ENCODE measurements around the gene FCRLB.

DNA sequence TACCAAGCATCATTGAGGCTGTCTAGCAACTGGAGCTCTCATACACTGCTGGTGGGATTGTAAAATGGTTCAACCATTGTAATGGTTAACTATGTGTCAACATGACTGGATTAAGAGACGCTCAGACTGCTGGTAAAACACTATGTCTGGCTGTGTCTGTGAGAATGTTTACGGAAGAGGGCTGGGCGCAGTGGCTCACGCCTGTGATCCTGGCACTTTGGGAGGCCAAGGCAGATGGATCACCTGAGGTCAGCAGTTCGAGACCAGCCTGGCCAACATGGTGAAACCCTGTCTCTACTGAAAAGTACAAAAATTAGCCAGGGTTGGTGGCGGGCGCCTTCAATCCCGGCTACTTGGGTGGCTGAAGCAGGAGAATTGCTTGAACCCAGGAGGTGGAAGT is 19.1 kb upstream of the FCRLB start:
- TF ChIP-seq, protein P1, sequence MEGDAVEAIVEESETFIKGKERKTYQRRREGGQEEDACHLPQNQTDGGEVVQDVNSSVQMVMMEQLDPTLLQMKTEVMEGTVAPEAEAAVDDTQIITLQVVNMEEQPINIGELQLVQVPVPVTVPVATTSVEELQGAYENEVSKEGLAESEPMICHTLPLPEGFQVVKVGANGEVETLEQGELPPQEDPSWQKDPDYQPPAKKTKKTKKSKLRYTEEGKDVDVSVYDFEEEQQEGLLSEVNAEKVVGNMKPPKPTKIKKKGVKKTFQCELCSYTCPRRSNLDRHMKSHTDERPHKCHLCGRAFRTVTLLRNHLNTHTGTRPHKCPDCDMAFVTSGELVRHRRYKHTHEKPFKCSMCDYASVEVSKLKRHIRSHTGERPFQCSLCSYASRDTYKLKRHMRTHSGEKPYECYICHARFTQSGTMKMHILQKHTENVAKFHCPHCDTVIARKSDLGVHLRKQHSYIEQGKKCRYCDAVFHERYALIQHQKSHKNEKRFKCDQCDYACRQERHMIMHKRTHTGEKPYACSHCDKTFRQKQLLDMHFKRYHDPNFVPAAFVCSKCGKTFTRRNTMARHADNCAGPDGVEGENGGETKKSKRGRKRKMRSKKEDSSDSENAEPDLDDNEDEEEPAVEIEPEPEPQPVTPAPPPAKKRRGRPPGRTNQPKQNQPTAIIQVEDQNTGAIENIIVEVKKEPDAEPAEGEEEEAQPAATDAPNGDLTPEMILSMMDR (IDR thresholded peaks at IDR 0.05) = no peak
- TF ChIP-seq POLR2A (IDR thresholded peaks at IDR 0.05) (no peak), POLR2AphosphoS5 (IDR thresholded peaks at IDR 0.05) (no peak), EP300 (IDR thresholded peaks at IDR 0.05) (no peak)
